NCI-H748 treated with DMSO at 0.1 percent for 48 hours (cell line): Measurements from ENCODE around the gene ZNF664.
A peak's percentile ranks its signal among the peaks of the same experiment; 100 is the strongest.

Experiments used
- DNase-seq: peaks from one replicate; lab custom pipeline; 2025; lab: John Stamatoyannopoulos, UW

ZNF664 gene

DNA sequence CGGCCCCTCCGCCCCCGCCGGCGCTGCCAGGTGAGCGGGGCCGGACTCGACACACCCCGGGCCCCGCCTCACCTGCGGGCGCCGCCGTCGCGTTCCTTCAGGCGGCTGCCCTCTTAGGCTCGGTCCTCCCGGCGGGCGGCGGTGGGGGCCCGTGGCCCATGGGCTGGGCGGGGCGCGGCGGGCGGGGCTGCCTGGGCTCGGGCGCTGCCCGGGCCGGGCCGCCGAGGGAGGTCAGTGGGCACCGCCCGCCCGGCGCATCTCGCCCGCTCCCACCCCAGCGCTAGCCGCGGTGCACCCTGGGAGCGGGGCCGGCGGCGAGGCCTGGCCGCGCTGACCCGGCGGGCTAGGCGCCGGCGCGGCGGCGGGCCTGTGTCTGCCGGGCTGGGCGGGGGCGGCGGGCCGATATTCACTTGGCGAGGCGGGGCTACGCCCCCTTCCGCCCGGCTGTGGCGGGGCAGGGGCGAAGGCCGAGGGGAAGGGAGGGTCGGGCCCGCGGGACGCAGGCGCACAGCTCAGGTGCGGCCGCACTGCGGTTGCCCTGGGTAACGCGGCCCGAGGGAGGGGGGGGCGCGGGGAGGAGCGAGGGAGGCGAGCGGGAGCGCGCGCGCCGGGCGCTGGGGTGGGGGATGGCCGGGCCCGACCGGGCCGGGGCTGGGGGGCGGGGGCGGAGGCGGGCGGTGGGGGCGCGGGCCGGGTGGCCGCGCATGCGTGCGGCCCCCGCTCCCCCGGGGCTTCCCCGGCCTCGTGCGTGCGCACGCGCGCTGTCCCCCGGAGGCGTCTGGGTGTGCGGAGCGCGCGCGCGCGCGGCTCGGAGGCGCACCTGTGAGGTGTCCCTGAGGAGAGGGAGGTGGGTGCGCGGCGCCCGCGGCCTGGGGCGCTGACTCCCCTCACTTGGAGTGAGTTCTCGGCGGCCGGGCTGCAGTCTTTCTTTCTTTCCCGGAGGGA is at the start of gene ZNF664, which contains the start of gene CCDC92:
Gene ZNF664 (plus strand): TSS at position 759 of the 945 bp plus-strand sequence. CDS start 38,930 bp downstream, outside the sequence.
Gene CCDC92 (minus strand): TSS at position 375 of the 945 bp plus-strand sequence. CDS start 28,526 bp downstream, outside the sequence.
- DNase-seq, result peak; percentile 89

- DNase-seq, result no peak
Observed at GRCh38 chr12:123923927-123924326, 49.1 kb upstream of the ZNF664 start.

GRCh38 chr12:123924539-123924938 is 48.5 kb upstream of the ZNF664 start:
- DNase-seq, result no peak

DNA sequence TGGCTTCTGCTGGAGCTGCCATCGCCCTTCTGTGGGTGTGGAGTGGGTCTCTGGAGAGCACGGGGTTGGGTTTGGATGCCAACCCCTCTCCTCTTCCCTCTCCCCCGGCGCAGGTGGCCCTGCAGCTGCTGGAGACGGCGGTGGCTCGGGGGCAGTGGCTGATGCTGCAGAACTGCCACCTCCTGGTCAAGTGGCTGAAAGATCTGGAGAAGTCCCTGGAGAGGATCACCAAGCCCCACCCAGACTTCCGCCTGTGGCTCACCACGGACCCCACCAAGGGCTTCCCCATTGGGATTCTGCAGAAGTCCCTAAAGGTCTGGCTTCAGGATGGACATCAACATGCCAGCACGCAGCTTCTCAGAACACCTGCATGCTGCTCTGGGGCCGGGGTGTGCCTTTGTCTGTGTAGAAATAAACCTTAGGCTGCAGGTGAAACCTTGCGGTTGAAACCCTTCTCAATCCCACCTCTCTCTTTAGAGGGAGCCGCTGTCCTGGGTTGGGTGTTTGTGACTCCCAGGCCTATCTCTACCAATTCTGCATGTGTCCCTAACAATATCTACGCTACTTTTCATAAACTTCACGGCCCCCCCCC is 44.6 kb upstream of the ZNF664 start:
- DNase-seq, result no peak

DNA sequence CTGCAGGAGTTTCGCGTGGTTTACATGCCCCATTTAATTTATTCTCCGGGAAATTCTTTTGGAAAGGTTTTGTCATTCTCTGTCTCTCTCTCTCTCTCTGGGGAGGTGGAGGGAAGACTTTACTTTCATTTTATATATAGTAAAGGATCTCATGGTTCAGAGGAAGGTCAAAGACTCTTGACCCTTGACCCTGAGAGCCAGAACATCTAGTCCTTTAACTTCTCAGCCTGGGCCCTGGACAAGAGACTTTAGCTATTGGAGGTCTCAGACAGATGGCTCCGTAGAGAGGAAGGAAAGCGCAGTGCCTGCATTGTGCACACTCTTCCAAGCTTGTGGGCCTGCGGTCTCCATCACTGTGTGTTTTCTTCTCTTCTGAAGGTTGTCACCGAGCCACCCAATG is 44.1 kb upstream of the ZNF664 start:
- no peak for DNase-seq

DNA sequence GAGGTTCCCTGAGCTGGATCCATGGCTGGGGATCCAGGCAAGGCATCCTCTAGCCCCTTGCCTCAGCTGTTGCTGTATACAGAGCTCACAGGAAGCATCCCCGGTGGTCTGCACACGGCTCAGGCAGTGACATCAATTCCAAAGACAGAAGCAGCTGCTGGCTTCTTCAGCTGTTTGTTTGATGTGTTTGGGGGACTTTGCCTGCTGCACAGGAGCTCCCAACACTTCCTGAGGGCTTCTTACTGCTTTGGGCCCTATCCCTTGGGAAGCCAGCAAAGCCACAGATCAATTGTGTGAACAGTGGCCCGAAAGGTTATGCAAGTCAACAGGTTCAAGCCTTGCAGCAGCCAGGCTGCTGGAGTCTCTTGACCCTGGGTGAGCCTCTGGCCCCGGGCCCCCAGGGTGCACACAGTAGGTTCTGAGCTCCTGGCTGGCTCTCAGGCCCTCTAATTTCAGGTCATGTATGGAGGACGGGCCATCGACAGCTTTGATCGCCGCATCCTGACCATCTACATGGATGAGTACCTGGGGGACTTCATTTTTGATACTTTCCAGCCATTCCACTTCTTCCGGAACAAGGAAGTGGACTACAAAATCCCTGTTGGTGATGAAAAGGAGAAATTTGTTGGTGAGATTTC is 43.0 kb upstream of the ZNF664 start:
- no peak for DNase-seq

- DNase-seq, result no peak
Observed at GRCh38 chr12:123931686-123932321, 41.2 kb upstream of the ZNF664 start.

DNA sequence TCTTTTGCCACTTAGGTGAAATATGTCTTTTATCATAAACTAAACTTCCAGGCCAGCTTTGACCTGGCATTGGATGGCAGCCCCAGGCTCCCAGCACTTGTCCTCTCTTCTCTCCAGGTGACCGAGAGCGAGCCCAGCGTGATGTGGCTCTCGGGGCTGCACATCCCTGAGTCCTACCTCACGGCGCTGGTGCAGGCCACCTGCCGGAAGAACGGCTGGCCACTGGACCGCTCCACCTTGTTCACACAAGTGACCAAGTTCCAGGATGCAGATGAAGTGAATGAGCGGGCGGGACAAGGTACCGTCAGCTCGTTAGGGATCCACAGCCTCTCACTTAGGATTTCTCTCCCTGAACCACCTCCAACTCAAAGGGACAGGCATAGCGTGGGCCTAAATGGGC is 39.8 kb upstream of the ZNF664 start:
- DNase-seq, result no peak

GRCh38 chr12:123934016-123934620 is 38.9 kb upstream of the ZNF664 start:
- no peak for DNase-seq

DNA sequence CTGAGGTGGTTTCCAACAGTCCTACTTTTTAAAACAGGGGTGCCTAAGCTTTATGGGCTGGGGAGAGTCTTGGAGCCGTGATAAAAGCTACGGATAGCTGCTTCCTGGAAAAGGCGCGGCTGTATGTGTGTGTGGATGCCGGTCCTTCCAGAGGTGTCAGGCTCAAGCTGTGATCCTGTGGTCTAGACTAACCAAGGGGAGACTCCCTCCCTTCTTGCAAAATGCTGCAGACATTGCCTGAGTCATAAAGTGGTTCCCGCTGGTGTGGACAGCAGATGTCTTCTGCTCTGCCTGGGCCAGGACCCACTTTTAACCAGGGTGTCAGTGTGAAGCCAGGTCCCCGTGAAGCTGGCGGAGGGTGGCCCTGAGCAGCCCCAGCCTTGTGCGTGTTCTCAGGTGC is 38.2 kb upstream of the ZNF664 start:
- no peak for DNase-seq

DNA sequence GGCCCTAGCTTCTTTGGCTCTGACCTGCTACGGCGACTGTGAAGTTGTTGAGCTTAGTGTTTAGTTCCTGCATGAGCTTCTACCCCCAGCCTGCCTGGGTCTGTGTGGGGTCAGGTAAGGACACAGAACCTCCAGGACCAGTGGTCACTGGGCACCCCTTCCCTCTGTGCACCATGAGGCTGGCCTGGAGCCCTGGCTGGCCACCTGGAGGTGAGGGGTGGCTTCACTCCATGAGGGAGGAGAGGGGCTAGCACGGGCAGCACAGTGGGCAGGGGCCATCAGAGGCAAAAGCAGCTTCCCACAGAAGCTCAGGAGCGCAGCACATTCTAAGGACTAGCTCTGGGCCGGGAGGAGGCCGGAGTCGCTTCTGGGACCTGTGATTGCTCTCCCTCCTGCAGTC is 37.1 kb upstream of the ZNF664 start:
- DNase-seq, result no peak

- no peak for DNase-seq
Observed at GRCh38 chr12:123936471-123936870, 36.5 kb upstream of the ZNF664 start.

DNA sequence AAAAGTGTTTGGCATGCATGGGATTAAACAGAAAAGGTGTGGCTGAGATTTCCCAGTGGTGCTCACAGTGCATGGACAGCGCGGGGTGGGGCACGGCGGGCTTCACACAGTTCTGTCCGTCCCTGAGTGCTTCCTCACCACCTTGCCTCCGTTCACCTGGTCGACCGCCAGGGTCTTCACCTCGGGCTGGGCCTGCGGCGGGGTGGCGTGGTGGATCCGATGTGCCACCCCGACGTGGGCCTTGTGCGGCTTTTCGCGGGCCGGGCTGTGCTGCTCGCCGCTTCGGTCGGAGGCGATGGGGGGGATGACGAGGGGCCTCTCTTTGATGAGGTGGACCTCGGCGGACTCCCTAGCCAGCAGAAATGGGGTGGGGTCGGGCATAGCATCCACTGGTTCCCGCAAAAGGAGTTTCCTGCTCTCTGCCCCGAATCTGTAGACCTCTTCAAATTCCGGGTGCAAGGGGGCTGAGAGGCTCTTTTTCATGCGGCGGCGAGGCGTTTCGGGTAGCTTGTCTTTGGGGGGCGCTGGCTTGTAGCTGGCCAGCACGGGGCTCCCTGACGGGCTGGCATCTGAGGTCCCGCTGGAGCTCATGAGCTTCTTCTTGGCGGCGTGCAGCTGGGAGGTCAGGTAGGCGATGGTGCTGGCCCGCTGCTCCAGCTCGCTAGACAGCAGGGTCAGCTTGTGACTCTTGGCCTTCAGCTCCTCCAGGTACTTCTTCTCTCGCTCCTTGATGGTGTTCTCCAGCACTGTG is 35.9 kb upstream of the ZNF664 start:
- DNase-seq, result no peak

DNA sequence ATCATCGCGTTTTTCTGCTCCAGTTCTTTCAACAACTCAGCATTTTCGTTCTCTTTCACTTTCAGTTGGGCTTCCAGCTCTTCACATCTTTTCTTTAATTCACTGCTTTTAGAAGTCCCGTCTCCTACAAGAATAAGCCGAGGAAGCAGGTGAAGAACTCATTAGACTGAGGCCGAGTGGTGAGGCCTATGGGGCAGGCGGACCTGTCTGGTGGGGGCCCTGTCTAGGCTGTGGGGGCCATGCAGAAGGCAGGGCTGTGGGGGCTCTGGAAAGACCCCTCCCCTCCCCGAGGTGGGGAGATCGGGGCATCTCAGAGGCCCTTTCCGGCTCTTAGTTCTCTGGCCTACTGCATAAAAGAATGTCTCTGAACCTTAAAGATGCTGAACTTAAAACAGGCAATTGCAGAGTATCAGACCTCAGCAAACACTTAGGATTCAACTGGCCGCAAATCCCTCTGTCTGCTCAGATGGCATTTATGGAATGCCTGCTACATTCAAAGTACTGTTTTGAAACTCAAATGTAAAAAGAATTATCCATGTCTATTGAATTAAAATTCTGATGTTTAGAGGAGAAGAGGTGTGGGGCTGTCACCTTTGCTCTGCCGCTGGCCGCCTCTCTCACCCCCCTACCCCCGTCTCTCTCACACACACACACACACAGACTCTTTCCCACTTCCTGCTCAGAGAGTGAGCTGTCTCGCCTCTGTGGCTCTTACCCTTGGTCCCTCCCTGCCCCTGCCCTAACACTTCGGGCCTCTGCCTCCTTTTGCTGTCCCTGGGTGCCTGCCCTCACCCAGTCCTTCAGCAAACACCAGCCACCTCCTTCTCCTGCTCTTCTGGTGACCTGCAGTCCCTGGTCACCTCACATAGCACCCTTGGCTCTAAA is 35.1 kb upstream of the ZNF664 start:
- no peak for DNase-seq

GRCh38 chr12:123938679-123939480 is 34.1 kb upstream of the ZNF664 start:
- no peak for DNase-seq

- no peak for DNase-seq
Observed at GRCh38 chr12:123939716-123940626, 33.0 kb upstream of the ZNF664 start.

GRCh38 chr12:123940627-123940966 is 32.4 kb upstream of the ZNF664 start:
- DNase-seq, result no peak

DNA sequence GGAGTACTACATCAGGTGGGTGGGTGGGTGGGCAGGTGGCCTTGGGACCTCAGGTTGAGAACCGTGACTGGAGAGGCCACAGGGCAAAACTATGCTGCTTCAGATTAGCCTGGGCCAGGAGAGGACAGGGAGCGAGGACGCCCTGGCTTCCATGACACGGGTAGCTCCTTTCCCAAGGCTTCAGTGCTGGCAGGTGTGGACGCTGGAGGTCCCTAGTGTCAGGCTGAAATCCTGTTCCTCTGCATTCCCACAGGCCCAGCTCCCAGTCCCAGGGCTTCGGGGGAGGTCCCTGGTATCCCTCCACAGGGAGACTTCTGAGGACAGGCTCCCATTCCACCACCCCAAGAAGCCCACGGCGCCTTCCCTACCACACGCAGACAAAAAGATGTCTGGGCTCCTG is 32.0 kb upstream of the ZNF664 start:
- DNase-seq, result no peak
